ENCODE data around the gene IFT122. TPM values are rescaled to one million over a fixed set of nuclear protein-coding genes. Genes with fewer than 3 reads are reported as not detected.
A peak's percentile ranks its signal among the peaks of the same experiment; 100 is the strongest.

The IFT122 gene
- total and polyA plus RNA-seq, 12 donors, result 9.7 to 29.1 (median 16.8) TPM

- intact Hi-C loops (cut with DNase I), result loop anchor here in 5 of 10 donors (5.0 to 10.0 kb wide), 5 partner anchors 44 to 431 kb away; no protein-coding TSS in a partner anchor
- DNase-seq (no peak), ATAC-seq (no peak)
- Histone ChIP-seq H3K36me3 (peaks cover 0 to 41% (median 0%) of the 10 kb centered on the region in 9 donors), H3K27ac (no peak overlapping the region), H3K4me3 (no peak overlapping the region), H3K27me3 (no peaks in the 10 kb centered on the region), H3K4me1 (peaks cover 16 to 90% (median 80%) of the 10 kb centered on the region in 9 donors), H3K9me3 (no peaks in the 10 kb centered on the region)
- TF ChIP-seq CTCF (IDR thresholded peaks at IDR 0.05), result no peak
- 86 to 87% methylated on average over 13 of the region's 13 CpGs for WGBS, 2 donors
Measured at GRCh38 chr3:129503471-129504291, 63.7 kb downstream of the IFT122 start.

DNA sequence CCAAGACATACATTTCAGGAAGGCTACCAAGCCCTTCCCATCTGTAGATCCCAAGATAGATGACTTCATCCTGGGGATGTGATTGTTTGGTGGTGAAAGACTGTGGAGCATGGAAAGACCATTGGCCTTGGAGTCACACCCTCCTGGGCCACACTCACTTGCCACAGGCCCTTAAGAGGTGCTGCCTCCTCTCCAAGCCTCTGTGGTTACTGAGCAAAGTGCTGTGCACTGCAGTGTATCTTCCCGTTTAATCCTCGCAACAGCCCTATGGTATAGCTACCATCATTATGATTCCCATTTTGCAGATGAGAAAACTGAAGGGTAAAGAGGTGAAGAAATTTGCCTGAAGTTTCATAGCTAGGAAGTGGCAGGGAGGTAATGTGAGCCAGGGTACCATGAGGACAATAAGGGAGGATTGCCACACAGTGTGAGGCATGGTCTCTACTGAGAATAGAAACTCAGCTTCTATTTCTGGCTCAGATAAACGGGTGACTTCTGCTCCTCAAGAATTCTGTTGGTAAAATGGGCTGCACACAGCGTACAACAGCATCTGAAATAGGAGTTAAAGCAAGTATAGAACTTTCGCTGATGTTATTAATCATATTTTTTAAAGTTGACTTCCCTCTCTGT lies 64.6 kb downstream of the IFT122 start:
- no peak for DNase-seq
- ATAC-seq, result peak; percentile 30 to 80 (median 70)
- peaks cover 0 to 48% (median 3%) of the 10 kb centered on the region in 9 donors for H3K36me3 ChIP-seq
- no peak for TF ChIP-seq CTCF (IDR thresholded peaks at IDR 0.05)
- H3K4me3 ChIP-seq, result no peak overlapping the region
- intact Hi-C loops (cut with DNase I), result loop anchor here in 5 of 10 donors (5.0 to 10.0 kb wide), 6 partner anchors 43 to 430 kb away; no protein-coding TSS in a partner anchor
- WGBS, 2 donors, result 65 to 74% methylated on average over 5 of the region's 5 CpGs
- peak overlapping the region in 6 of 10 donors; percentile 11 to 64 (median 62) for H3K27ac ChIP-seq
- no peaks in the 10 kb centered on the region for H3K9me3 ChIP-seq
- H3K4me1 ChIP-seq, result peaks cover 13 to 81% (median 74%) of the 10 kb centered on the region in 9 donors
- H3K27me3 ChIP-seq, result no peaks in the 10 kb centered on the region

DNA sequence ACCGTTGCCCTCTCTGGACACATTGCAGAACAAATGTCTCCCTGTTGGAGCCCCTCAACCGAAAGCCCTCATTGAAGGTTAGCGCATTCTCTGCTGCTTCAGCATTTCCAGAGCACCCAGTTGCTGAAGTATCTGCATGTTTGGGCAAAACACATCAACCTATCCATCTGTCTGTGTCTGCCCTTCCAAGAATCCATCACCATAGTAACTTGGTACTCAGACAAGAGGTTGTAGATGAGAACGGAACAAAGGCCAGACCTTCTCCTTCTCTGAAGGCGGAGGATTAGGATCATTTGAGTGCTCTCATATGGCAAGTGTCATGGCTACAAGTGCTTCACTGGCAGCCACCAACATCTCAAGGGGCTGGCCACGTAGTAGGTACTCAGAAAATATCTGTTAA lies 65.3 kb downstream of the IFT122 start:
- Histone ChIP-seq H3K9me3 (no peaks in the 10 kb centered on the region), H3K4me1 (peaks cover 10 to 74% (median 66%) of the 10 kb centered on the region in 9 donors), H3K4me3 (no peak overlapping the region), H3K27ac (peak overlapping the region in 6 of 10 donors; percentile 11 to 64 (median 62)), H3K27me3 (no peaks in the 10 kb centered on the region), H3K36me3 (peaks cover 0 to 44% (median 4%) of the 10 kb centered on the region in 9 donors)
- TF ChIP-seq CTCF (IDR thresholded peaks at IDR 0.05), result no peak
- ATAC-seq (no peak), DNase-seq (no peak)
- WGBS, 2 donors, result 83 to 89% methylated on average over 6 of the region's 6 CpGs
- intact Hi-C loops (cut with DNase I), result loop anchor here in 3 of 10 donors (5.0 to 10.0 kb wide), 4 partner anchors 47 to 429 kb away; no protein-coding TSS in a partner anchor

- no peak for TF ChIP-seq CTCF (IDR thresholded peaks at IDR 0.05)
- intact Hi-C loops (cut with DNase I), result loop anchor here in 3 of 10 donors (5.0 to 10.0 kb wide), 4 partner anchors 46 to 429 kb away; no protein-coding TSS in a partner anchor
- WGBS, 2 donors, result 76 to 81% methylated on average over 9 of the region's 9 CpGs
- no peak overlapping the region for H3K27ac ChIP-seq
- DNase-seq (no peak), ATAC-seq (no peak)
- no peaks in the 10 kb centered on the region for H3K27me3 ChIP-seq
- H3K4me3 ChIP-seq, result no peak overlapping the region
- H3K9me3 ChIP-seq, result no peaks in the 10 kb centered on the region
- peaks cover 10 to 71% (median 57%) of the 10 kb centered on the region in 9 donors for H3K4me1 ChIP-seq
- peaks cover 0 to 51% (median 4%) of the 10 kb centered on the region in 9 donors for H3K36me3 ChIP-seq
Measured at GRCh38 chr3:129506231-129506742, 66.3 kb downstream of the IFT122 start.

Measured in heart right ventricle (tissue), 16 donors.